CD1c-positive myeloid dendritic cell (primary cell): ENCODE data around the gene STK24.

Experiments
- DNase-seq: peaks from one replicate; pipeline ENCODE4 v3.0.0-alpha.2; 2016; ENCODE audit errors: extremely low spot score

STK24 gene

DNA sequence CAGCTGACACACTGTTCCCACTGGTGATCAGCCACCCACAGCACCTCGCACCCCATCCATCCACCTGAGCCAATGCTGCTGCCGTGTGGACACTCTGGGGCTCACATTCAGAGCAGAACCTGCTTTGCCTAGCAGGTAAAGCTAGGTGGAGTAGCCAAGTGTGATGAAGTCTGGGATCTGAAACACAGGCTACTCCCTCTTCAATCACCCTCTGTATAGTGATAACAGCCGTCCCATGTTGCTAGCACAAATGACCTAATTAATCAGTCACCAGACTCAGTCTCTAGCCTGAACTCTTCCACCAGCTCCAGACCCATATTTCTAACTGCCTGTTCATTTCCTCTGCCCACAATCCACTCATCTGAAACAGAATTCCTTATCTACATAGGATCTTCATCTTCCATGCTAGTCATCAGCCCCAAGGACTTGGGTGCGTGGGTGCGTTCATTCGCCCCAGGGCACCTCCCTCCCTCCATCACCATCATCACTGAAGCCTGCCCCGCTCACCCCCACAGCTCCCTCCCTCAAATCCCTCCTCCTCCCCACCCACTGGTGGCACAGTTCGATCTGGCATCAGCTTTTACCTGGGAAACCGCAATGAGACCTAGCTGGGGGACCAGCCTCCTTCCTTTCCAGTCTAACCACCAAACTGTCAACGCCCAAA lies 19.8 kb downstream of the STK24 start:
- DNase-seq, result no peak

DNA sequence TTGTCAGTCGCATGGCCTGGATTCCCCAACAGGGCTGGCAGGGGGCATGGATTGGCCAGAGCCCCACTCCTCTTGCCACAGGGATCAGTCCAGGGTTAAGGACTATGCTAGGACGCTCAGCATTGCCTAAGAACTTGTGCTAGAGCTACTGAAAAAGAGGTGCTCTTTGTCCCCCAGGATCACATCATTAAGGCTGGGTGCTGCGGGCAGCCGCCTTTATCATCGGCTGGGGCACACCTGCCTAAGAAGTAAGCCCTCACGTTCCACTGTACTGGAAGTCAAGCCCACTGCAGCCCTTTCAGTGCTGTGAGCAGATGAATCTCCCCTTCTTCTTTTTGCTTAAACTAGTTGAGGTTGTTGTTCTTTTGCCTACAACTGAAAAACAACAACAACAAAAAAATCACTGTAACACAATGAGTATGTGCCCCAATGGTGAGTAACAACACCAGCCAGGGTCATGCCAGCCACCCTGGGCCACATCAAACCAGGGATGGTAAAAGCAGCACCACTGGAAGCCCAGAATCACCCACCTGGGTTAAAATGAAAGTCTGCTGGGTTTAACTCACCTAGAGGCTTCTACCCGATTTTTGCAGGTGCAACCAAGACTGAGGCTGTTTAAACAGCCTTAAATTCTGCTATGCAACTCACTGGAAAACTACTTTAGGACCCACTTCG lies 20.6 kb downstream of the STK24 start:
- no peak for DNase-seq

- peak; percentile 73 for DNase-seq
These were observed 27.1 kb downstream of the STK24 start for GRCh38 chr13:98549728-98550317.

GRCh38 chr13:98549006-98549727 lies 27.7 kb downstream of the STK24 start:
- peak; percentile 77 for DNase-seq

DNA sequence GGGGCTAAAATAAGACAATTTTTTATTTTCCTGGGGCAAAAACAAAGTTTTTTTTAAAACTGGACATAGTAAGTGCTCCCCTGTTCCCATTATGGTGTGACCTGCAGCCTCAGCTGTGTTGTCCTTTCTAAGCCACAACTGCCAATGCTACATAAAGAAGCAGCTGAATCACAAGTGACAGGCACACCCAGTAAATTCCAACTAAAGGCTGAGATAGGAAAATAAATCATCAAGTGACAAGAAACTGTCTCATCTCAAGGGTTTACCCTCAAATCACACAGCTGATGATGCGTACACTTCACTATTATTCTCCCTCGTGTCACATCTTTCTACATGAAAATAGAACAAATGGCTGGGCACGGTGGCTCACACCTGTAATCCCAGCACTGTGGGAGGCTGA lies 28.7 kb downstream of the STK24 start:
- DNase-seq, result no peak

- DNase-seq, result no peak
These were observed 29.5 kb downstream of the STK24 start for GRCh38 chr13:98547455-98547854.

- no peak for DNase-seq
These were observed 30.5 kb downstream of the STK24 start for GRCh38 chr13:98546402-98546801.

- no peak for DNase-seq
These were observed 32.7 kb downstream of the STK24 start for GRCh38 chr13:98544104-98544710.

DNA sequence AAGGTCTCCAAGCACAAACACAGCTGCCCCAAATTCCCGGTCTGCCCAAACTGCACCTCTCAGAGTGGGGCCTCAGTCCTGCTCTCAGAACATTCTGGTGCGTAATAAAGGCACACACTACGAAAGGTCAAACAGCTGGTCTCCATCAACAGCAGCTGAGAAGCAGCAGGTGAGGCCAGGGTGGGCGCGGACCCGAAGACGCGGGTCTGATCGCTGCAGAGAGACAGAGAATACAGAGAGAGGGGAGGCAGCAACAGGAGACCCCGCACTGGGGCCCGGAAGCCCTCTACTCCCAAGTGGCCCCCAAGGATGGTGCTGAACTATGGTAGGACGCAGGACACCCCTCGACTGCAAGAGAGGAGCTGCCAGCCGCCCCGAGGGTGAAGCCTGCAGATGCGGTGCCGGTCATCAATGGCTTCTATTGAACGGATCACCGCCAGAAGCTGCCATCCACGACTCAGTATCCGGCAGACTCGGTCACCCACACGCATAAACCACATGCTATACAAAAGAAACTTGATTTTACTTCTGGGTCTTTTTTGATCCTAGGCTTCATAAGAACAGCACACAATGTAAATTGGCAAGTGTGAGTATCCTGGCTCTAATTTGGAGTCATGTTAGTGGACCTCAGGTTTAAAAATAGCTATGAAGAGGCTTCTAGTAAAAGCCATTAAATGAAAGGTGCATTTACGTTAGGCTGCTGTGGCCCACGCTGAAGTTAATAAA lies 33.4 kb downstream of the STK24 start:
- no peak for DNase-seq

- peak; percentile 76 for DNase-seq
These were observed 34.1 kb downstream of the STK24 start for GRCh38 chr13:98542568-98543377.

GRCh38 chr13:98541701-98542203 lies 35.2 kb downstream of the STK24 start:
- no peak for DNase-seq

DNA sequence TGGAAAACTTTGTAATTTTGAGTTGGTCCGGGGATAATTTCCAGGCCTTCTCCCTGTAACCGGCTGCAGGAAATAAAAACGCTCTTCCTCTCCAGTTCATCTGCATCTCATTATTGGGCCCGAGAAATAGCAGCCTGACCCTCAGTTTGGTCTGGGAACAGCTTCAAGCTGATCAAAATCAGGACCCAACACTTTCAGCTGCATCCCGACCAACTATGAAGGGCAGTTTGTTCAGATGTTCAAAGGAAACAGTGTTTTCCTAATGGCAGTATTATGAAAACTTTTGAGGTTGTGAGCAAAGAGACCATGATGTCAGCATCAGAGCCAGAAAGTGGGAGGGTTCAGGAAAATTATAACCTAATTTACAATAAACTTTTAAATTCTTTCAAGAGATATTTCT lies 35.7 kb downstream of the STK24 start:
- DNase-seq, result no peak

- no peak for DNase-seq
These were observed 36.4 kb downstream of the STK24 start for GRCh38 chr13:98540476-98540875.

- DNase-seq, result no peak
These were observed 37.2 kb downstream of the STK24 start for GRCh38 chr13:98539666-98540065.

- no peak for DNase-seq
These were observed 38.0 kb downstream of the STK24 start for GRCh38 chr13:98538876-98539275.

GRCh38 chr13:98537740-98538139 lies 39.2 kb downstream of the STK24 start:
- DNase-seq, result no peak

GRCh38 chr13:98537306-98537705 lies 39.6 kb downstream of the STK24 start:
- DNase-seq, result no peak

- no peak for DNase-seq
These were observed 40.2 kb downstream of the STK24 start for GRCh38 chr13:98536729-98537128.

DNA sequence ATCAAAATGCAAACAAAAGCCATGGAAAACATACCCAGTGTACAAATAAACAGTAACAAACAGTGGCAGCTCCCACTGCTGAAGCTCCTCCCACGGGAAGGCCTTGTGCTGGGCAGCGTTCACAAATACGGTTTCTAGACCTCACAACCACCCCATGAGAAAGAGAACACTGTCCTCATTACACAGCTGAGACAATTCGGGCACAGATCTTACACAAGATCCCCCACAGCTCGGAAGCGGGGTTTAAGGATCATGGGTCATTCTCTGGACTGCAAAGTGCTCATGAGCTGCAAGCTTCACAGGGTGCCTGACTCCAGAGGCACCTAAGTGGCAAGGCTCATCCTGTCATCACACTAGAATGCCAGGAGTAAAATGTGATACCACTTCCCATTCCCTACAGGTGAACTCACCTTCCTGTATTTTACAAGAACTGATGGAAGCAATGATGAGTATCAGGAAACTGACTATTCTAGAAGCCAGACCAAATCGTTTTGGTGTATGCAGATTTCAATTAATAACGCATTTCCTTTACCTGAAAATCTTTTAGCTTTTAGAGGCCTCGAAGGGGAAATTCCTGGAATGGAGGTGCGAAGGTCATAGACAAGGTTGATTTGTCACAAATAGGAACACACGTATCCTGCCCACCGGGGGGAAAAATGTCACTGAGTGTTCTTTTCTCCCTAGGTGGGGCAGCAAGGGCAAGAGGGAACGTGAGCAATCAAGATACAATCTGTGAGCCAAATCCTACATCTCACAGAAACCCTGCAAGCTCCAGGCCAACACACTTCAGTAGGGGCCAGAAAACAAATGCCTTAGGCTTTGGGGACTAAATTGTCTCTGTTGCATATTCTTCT lies 41.2 kb downstream of the STK24 start:
- no peak for DNase-seq
